ENCODE data around the gene ADGRV1. TPM values are rescaled to one million over a fixed set of nuclear protein-coding genes. Genes with fewer than 3 reads are reported as not detected.

Gene ADGRV1
- total and polyA plus RNA-seq, 2 donors = 2.2 to 5.1 TPM

DNA sequence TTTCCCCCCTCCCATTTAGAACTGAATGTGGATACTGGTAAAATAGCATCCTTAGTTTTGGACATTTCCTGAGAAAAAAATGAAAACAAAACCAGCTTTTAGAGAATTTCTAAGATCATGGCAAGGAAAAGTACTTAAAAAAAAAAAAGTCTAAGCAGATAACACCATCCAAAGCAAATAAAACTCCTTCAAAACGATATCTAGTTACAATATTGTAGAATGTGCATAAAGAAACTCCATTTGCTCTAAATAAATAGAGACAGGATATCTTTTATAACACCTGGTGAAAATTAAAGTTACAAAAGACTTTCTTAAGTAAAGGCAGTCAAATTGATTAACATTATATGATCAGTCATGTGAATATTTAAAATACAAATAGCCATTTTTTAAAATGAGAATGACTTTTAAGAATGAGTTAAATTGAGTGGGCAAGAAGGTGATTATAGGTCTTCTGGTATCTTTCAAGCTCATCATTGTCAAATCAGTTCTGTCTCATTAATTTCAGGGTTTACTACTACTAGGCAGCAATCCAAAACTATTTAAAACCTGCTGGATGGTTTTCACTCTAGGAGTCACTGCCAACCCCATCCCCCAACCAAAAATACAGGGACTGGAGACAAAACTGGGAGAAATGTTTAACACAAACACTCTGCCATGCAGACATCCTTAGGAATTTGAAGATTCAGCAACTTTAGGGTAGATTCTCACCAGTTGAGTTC, 382.6 kb downstream of the ADGRV1 start:
- WGBS = 85% methylated on average over 1 of the region's 1 CpG
- Histone ChIP-seq H3K4me3 (ENCODE audit: low read length in 2 of 2) (no peak overlapping the region), H3K27ac (ENCODE audit: low read depth in 1 of 2, low read length in 1 of 2) (no peak overlapping the region), H3K27me3 (ENCODE audit: control insufficient read depth in 2 of 2, insufficient read depth in 1 of 2, low read length in 1 of 2) (no peaks in the 10 kb centered on the region), H3K9me3 (ENCODE audit: control insufficient read depth in 2 of 2, insufficient read depth in 1 of 2, low read length in 1 of 2) (no peaks in the 10 kb centered on the region), H3K4me1 (ENCODE audit: control insufficient read depth in 2 of 2, insufficient read depth in 2 of 2, low read length in 2 of 2) (no peaks in the 10 kb centered on the region), H3K36me3 (ENCODE audit: control insufficient read depth in 2 of 2, insufficient read depth in 2 of 2, low read length in 1 of 2) (no peaks in the 10 kb centered on the region)
- DNase-seq (ENCODE audit: low read depth in 6 of 9, low spot score in 9 of 9) = no peak

GRCh38 chr5:90944116-90944515, 385.5 kb downstream of the ADGRV1 start:
- DNase-seq (ENCODE audit: low read depth in 6 of 9, low spot score in 9 of 9) = no peak
- H3K27ac ChIP-seq (ENCODE audit: low read depth in 1 of 2, low read length in 1 of 2) = no peak overlapping the region
- H3K36me3 ChIP-seq (ENCODE audit: control insufficient read depth in 2 of 2, insufficient read depth in 2 of 2, low read length in 1 of 2) = no peaks in the 10 kb centered on the region
- no peaks in the 10 kb centered on the region for H3K9me3 ChIP-seq (ENCODE audit: control insufficient read depth in 2 of 2, insufficient read depth in 1 of 2, low read length in 1 of 2)
- H3K4me3 ChIP-seq (ENCODE audit: low read length in 2 of 2) = no peak overlapping the region
- H3K27me3 ChIP-seq (ENCODE audit: control insufficient read depth in 2 of 2, insufficient read depth in 1 of 2, low read length in 1 of 2) = no peaks in the 10 kb centered on the region
- H3K4me1 ChIP-seq (ENCODE audit: control insufficient read depth in 2 of 2, insufficient read depth in 2 of 2, low read length in 2 of 2) = no peaks in the 10 kb centered on the region

DNA sequence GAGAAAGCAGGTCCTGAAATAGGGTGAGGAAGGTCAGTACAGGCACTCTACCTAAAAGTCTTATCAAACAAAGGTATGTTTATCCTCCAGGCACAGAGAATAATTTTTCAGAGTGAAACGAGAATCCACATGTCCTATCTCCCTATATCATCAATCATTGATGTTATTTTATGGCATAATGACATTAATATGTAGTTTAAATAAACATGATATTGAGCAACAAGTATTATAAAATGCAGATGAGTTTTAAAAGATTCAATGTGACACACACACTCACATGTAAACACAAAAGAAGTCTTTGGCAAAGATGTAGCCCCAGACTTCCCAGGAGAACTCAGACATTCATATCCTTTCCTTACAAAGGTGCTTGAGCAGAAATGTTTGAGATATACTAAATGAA, 389.1 kb downstream of the ADGRV1 start:
- H3K9me3 ChIP-seq (ENCODE audit: control insufficient read depth in 2 of 2, insufficient read depth in 1 of 2, low read length in 1 of 2) = no peaks in the 10 kb centered on the region
- 93% methylated on average over 1 of the region's 1 CpG for WGBS
- H3K4me3 ChIP-seq (ENCODE audit: low read length in 2 of 2) = no peak overlapping the region
- no peaks in the 10 kb centered on the region for H3K4me1 ChIP-seq (ENCODE audit: control insufficient read depth in 2 of 2, insufficient read depth in 2 of 2, low read length in 2 of 2)
- no peaks in the 10 kb centered on the region for H3K36me3 ChIP-seq (ENCODE audit: control insufficient read depth in 2 of 2, insufficient read depth in 2 of 2, low read length in 1 of 2)
- H3K27ac ChIP-seq (ENCODE audit: low read depth in 1 of 2, low read length in 1 of 2) = no peak overlapping the region
- no peaks in the 10 kb centered on the region for H3K27me3 ChIP-seq (ENCODE audit: control insufficient read depth in 2 of 2, insufficient read depth in 1 of 2, low read length in 1 of 2)
- DNase-seq (ENCODE audit: low read depth in 6 of 9, low spot score in 9 of 9) = no peak

- H3K27me3 ChIP-seq (ENCODE audit: control insufficient read depth in 2 of 2, insufficient read depth in 1 of 2, low read length in 1 of 2) = no peaks in the 10 kb centered on the region
- no peak overlapping the region for H3K27ac ChIP-seq (ENCODE audit: low read depth in 1 of 2, low read length in 1 of 2)
- H3K4me3 ChIP-seq (ENCODE audit: low read length in 2 of 2) = no peak overlapping the region
- WGBS = 98% methylated on average over 2 of the region's 2 CpGs
- H3K36me3 ChIP-seq (ENCODE audit: control insufficient read depth in 2 of 2, insufficient read depth in 2 of 2, low read length in 1 of 2) = no peaks in the 10 kb centered on the region
- no peak for DNase-seq (ENCODE audit: low read depth in 6 of 9, low spot score in 9 of 9)
- H3K9me3 ChIP-seq (ENCODE audit: control insufficient read depth in 2 of 2, insufficient read depth in 1 of 2, low read length in 1 of 2) = no peaks in the 10 kb centered on the region
- H3K4me1 ChIP-seq (ENCODE audit: control insufficient read depth in 2 of 2, insufficient read depth in 2 of 2, low read length in 2 of 2) = no peaks in the 10 kb centered on the region
These were observed 390.4 kb downstream of the ADGRV1 start for GRCh38 chr5:90948969-90949368.

DNA sequence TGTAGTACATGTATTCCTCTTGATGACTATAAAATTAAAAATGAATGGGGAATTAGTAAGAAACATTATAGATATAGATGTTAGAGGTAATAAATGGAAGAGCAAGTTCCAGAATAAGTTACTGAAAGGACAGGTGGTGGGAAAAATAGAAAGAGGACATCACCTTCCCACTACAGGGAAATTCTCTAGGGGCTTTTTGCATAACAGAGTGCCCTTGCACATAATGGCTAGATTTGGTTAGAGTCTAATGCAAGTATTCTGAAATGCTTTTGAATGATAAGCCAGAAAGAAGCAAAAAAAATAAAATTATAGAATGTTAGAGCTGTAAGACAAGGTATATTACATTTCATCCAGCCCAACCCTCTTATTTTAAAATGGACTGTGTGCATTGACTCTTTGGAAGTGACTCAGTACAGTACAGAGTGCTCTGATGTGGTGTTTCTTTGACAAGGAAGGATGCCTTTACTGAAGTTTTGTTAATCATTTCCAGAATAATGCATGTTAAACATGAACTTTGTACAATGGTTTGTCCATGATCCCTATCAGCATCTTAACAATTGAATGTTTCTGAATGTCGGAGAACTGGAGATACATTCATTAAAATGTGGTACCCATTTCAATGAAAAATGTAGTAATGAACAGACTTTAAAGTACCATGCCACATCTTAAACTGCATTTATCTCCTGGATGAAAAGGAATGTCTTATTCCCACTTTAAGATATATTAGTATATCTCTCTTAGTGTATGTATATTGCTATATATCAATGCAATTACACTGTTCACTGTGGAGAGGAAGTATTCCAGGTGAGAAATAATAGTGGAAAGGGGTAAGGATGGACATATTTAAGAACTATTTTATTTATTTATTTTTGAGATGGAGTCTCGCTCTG, 391.1 kb downstream of the ADGRV1 start:
- Histone ChIP-seq H3K4me3 (ENCODE audit: low read length in 2 of 2) (no peak overlapping the region), H3K27ac (ENCODE audit: low read depth in 1 of 2, low read length in 1 of 2) (no peak overlapping the region), H3K4me1 (ENCODE audit: control insufficient read depth in 2 of 2, insufficient read depth in 2 of 2, low read length in 2 of 2) (no peaks in the 10 kb centered on the region), H3K27me3 (ENCODE audit: control insufficient read depth in 2 of 2, insufficient read depth in 1 of 2, low read length in 1 of 2) (no peaks in the 10 kb centered on the region), H3K36me3 (ENCODE audit: control insufficient read depth in 2 of 2, insufficient read depth in 2 of 2, low read length in 1 of 2) (no peaks in the 10 kb centered on the region), H3K9me3 (ENCODE audit: control insufficient read depth in 2 of 2, insufficient read depth in 1 of 2, low read length in 1 of 2) (no peaks in the 10 kb centered on the region)
- 95% methylated on average over 2 of the region's 2 CpGs for WGBS
- DNase-seq (ENCODE audit: low read depth in 6 of 9, low spot score in 9 of 9) = no peak

DNA sequence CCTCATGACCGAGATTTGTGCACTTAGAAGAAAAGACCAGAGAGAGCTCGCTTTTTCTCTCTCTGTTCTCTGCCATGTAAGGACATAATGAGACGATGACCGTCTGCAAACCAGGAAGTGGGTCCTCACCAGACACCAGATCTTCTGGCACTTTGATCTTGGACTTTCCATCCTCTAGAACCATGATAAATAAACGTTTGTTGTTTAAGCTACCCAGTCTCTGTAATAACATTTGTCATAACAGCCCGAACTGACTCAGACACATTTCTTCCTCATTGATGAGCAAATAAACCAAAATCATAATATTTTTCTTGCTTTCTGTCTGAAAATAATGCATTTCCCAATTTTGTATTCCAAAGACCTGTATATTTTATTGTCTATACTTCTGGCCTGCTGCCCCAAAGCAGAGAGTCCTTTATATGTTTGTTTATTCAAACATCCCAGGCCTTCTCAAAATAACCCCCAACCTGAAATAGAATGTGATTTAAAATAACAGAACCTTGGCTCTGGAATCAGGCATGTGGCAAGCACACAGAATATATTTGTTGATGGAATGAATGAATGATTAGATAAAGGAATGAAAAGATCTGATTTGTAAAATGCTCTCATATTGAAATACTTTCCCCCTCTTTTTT, 396.5 kb downstream of the ADGRV1 start:
- DNase-seq (ENCODE audit: low read depth in 6 of 9, low spot score in 9 of 9) = no peak
- Histone ChIP-seq H3K27ac (ENCODE audit: low read depth in 1 of 2, low read length in 1 of 2) (no peak overlapping the region), H3K4me1 (ENCODE audit: control insufficient read depth in 2 of 2, insufficient read depth in 2 of 2, low read length in 2 of 2) (no peaks in the 10 kb centered on the region), H3K4me3 (ENCODE audit: low read length in 2 of 2) (no peak overlapping the region), H3K36me3 (ENCODE audit: control insufficient read depth in 2 of 2, insufficient read depth in 2 of 2, low read length in 1 of 2) (no peaks in the 10 kb centered on the region), H3K9me3 (ENCODE audit: control insufficient read depth in 2 of 2, insufficient read depth in 1 of 2, low read length in 1 of 2) (no peaks in the 10 kb centered on the region), H3K27me3 (ENCODE audit: control insufficient read depth in 2 of 2, insufficient read depth in 1 of 2, low read length in 1 of 2) (no peaks in the 10 kb centered on the region)
- 95% methylated on average over 6 of the region's 6 CpGs for WGBS

DNA sequence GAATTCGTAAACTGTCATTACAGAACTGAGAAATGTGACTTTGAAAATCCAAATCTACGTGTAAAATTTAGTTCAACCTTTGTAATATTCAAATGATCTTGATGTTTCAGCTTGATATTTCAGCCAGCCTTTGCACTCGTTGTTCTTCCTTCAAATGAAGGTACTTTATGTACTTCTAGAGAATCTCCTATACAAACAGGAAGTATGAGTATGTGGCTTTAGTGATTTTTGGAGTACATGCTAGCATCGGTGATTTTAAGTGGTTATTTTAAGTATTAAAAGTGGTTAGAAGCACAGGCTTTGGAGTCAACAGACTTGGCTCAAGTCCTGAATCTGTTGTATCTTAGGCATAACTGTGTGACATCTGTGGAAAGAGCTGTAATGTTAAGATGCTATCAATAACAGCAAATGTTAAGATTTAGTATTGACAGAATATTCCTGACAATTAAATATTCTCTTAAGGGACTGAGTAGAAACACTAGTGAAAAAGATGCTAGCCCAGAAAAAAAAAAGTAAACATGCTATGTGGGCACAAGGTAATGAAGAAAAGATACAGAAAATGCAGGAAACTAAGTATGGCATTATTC, 398.0 kb downstream of the ADGRV1 start:
- Histone ChIP-seq H3K27ac (ENCODE audit: low read depth in 1 of 2, low read length in 1 of 2) (no peak overlapping the region), H3K36me3 (ENCODE audit: control insufficient read depth in 2 of 2, insufficient read depth in 2 of 2, low read length in 1 of 2) (no peaks in the 10 kb centered on the region), H3K4me3 (ENCODE audit: low read length in 2 of 2) (no peak overlapping the region), H3K4me1 (ENCODE audit: control insufficient read depth in 2 of 2, insufficient read depth in 2 of 2, low read length in 2 of 2) (no peaks in the 10 kb centered on the region), H3K9me3 (ENCODE audit: control insufficient read depth in 2 of 2, insufficient read depth in 1 of 2, low read length in 1 of 2) (no peaks in the 10 kb centered on the region), H3K27me3 (ENCODE audit: control insufficient read depth in 2 of 2, insufficient read depth in 1 of 2, low read length in 1 of 2) (no peaks in the 10 kb centered on the region)
- no peak for DNase-seq (ENCODE audit: low read depth in 6 of 9, low spot score in 9 of 9)
- WGBS = 56% methylated on average over 4 of the region's 4 CpGs

DNA sequence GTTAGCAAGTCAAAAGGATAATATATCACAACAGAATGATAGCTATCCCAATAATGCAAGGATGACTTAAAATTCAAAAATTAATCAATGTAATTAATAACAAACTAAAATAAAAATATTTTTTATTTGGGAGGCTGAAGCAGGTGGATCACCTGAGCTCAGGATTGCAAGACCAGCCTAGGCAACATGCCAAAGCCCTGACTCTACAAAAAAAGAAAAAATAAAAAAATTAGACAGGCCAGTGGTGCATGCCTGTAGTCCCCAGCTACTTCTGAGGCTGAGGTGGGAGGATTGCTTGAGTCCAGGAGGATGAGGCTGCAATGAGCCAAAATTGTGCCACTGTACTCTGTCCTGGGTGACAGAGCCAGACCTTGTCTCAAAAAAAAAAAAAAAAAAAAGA, 399.3 kb downstream of the ADGRV1 start:
- Histone ChIP-seq H3K27ac (ENCODE audit: low read depth in 1 of 2, low read length in 1 of 2) (no peak overlapping the region), H3K9me3 (ENCODE audit: control insufficient read depth in 2 of 2, insufficient read depth in 1 of 2, low read length in 1 of 2) (no peaks in the 10 kb centered on the region), H3K36me3 (ENCODE audit: control insufficient read depth in 2 of 2, insufficient read depth in 2 of 2, low read length in 1 of 2) (no peaks in the 10 kb centered on the region), H3K4me3 (ENCODE audit: low read length in 2 of 2) (no peak overlapping the region), H3K27me3 (ENCODE audit: control insufficient read depth in 2 of 2, insufficient read depth in 1 of 2, low read length in 1 of 2) (no peaks in the 10 kb centered on the region), H3K4me1 (ENCODE audit: control insufficient read depth in 2 of 2, insufficient read depth in 2 of 2, low read length in 2 of 2) (no peaks in the 10 kb centered on the region)
- no peak for DNase-seq (ENCODE audit: low read depth in 6 of 9, low spot score in 9 of 9)

DNA sequence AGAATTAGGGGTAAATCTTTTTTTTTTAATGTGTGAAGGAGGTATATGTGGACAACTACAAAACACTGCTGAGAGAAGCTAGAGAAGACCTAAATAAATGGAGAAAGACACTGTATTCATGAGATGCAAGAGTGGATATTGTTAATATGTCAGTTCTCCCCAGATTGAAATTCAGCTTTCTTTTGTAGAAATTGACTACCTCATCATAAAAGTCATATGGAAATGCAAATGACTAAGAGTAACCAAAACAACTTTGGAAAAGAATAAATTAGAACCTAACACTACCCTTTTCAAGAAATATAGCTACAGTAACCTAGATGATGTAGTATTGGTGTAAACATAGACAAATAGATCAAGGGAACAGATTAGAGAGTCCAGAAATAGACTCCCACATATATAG, 400.7 kb downstream of the ADGRV1 start:
- no peaks in the 10 kb centered on the region for H3K9me3 ChIP-seq (ENCODE audit: control insufficient read depth in 2 of 2, insufficient read depth in 1 of 2, low read length in 1 of 2)
- no peaks in the 10 kb centered on the region for H3K4me1 ChIP-seq (ENCODE audit: control insufficient read depth in 2 of 2, insufficient read depth in 2 of 2, low read length in 2 of 2)
- no peak overlapping the region for H3K4me3 ChIP-seq (ENCODE audit: low read length in 2 of 2)
- no peak overlapping the region for H3K27ac ChIP-seq (ENCODE audit: low read depth in 1 of 2, low read length in 1 of 2)
- no peaks in the 10 kb centered on the region for H3K27me3 ChIP-seq (ENCODE audit: control insufficient read depth in 2 of 2, insufficient read depth in 1 of 2, low read length in 1 of 2)
- H3K36me3 ChIP-seq (ENCODE audit: control insufficient read depth in 2 of 2, insufficient read depth in 2 of 2, low read length in 1 of 2) = no peaks in the 10 kb centered on the region
- no peak for DNase-seq (ENCODE audit: low read depth in 6 of 9, low spot score in 9 of 9)
